Naive thymus-derived CD4-positive, alpha-beta T cell (primary cell): ENCODE measurements around the gene PHF20. TPM values are rescaled to one million over a fixed set of nuclear protein-coding genes. Genes with fewer than 3 reads are reported as not detected.
"Not testable (repeated sequence)": the region's sequence is repeated elsewhere in the genome, so short reads cannot be mapped to it uniquely, and the experiment has no call there.

Experiments used
- ATAC-seq: fragments of 150-1000 bp; cut with Tn5 transposase; 2 replicates; pipeline ENCODE4 v1.10.0; 2021; ENCODE audit warnings: mild to moderate bottlenecking, moderate library complexity
- CTCF ChIA-PET: fragments of 350-600 bp; sonication (Branson Sonifier 250); formaldehyde crosslinking; loops from one replicate; lab custom pipeline; 2021; ENCODE audit warnings: antibody characterized with exemption; lab: Charles Lee
- POLR2A ChIA-PET: fragments of 350-600 bp; sonication (Branson Sonifier 250); formaldehyde crosslinking; loops from one replicate; lab custom pipeline; 2021; ENCODE audit warnings: antibody characterized with exemption, inconsistent platforms; lab: Charles Lee
- DNase-seq, 9 donors: peaks; one replicate each; pipeline versions ENCODE4 v3.0.0 to v3.0.0-alpha.2; 2020 to 2022; ENCODE audit warnings: mixed read lengths in 1 of 9
- H3K27ac ChIP-seq: one replicate; pipeline ENCODE4 v1.7.0; 2013; ENCODE audit warnings: mild to moderate bottlenecking, low read depth, low read length, moderate library complexity
- H3K27me3 ChIP-seq, 2 donors: one replicate each; pipeline ENCODE4 v1.7.0; 2013; ENCODE audit warnings: low read length in 2 of 2, mild to moderate bottlenecking in 2 of 2, moderate library complexity in 2 of 2; ENCODE audit not compliant: control insufficient read depth in 2 of 2, insufficient read depth in 2 of 2
- H3K36me3 ChIP-seq, 3 experiments: 1 replicate in 2 of 3; 2 replicates in 1 of 3; pipeline ENCODE4 v1.7.0; 2013; ENCODE audit warnings: low read length in 3 of 3, mild to moderate bottlenecking in 3 of 3, moderate library complexity in 1 of 3; ENCODE audit not compliant: insufficient read depth in 3 of 3, control insufficient read depth in 2 of 3
- H3K4me1 ChIP-seq, 2 donors: one replicate each; pipeline ENCODE4 v1.7.0; 2013; ENCODE audit warnings: low read length in 2 of 2, mild to moderate bottlenecking in 2 of 2, moderate library complexity in 1 of 2; ENCODE audit not compliant: control insufficient read depth in 2 of 2, insufficient read depth in 2 of 2
- H3K4me3 ChIP-seq: 2 replicates; pipeline ENCODE4 v1.7.0; 2013; ENCODE audit warnings: mild to moderate bottlenecking, low read length
- H3K9me3 ChIP-seq, 3 experiments: 1 replicate in 2 of 3; 2 replicates in 1 of 3; pipeline ENCODE4 v1.7.0; 2013; ENCODE audit warnings: low read length in 3 of 3; ENCODE audit not compliant: control insufficient read depth in 2 of 3
- H3K27ac Mint-ChIP-seq, 9 donors: one replicate each; pipeline ENCODE4 v1.8.0; 2020 to 2022; ENCODE audit warnings: mixed read lengths in 9 of 9, mild to moderate bottlenecking in 8 of 9, moderate library complexity in 5 of 9, inconsistent platforms in 2 of 9
- H3K27me3 Mint-ChIP-seq, 5 donors: one replicate each; pipeline ENCODE4 v1.8.0; 2021 to 2022; ENCODE audit warnings: mixed read lengths in 5 of 5, mild to moderate bottlenecking in 1 of 5
- H3K36me3 Mint-ChIP-seq, 5 donors: one replicate each; pipeline ENCODE4 v1.8.0; 2020 to 2022; ENCODE audit warnings: mixed read lengths in 5 of 5, mild to moderate bottlenecking in 3 of 5, inconsistent platforms in 1 of 5
- H3K4me1 Mint-ChIP-seq, 7 donors: one replicate each; pipeline ENCODE4 v1.8.0; 2020 to 2022; ENCODE audit warnings: mixed read lengths in 7 of 7, mild to moderate bottlenecking in 3 of 7, inconsistent platforms in 1 of 7
- H3K4me3 Mint-ChIP-seq, 10 donors: one replicate each; pipeline ENCODE4 v1.8.0; 2020 to 2022; ENCODE audit warnings: mild to moderate bottlenecking in 10 of 10, mixed read lengths in 10 of 10, moderate library complexity in 6 of 10, inconsistent platforms in 2 of 10
- H3K9me3 Mint-ChIP-seq, 11 donors: one replicate each; pipeline ENCODE4 v1.8.0; 2020 to 2022; ENCODE audit warnings: mixed read lengths in 11 of 11, mild to moderate bottlenecking in 4 of 11, inconsistent platforms in 1 of 11, moderate library complexity in 1 of 11
- intact Hi-C, 2 donors: fragments of 100-400 bp; cut with micrococcal nuclease; formaldehyde crosslinking; loops; one replicate each; pipeline ENCODE4 v1.15.1; 2023
- polyA plus RNA-seq, 2 donors: library from polyadenylated mRNA; unstranded; fragments of 300-500 nt; fragmentation: Illumina TruSeq; gene quantifications; one replicate each; pipeline ENCODE4 v1.2.3, GENCODE V29; 2021
- total RNA-seq, 6 experiments: library from RNA in 5 of 6; stranded (reverse) in 5 of 6; gene quantifications; 1 replicate in 5 of 6; 2 replicates in 1 of 6; pipeline ENCODE4 v1.2.3 and lab custom pipeline; 2021 to 2026

The PHF20 gene
- total and polyA plus RNA-seq, 7 experiments from 2014 or later, result 57.5 to 157 (median 99.9) TPM

DNA sequence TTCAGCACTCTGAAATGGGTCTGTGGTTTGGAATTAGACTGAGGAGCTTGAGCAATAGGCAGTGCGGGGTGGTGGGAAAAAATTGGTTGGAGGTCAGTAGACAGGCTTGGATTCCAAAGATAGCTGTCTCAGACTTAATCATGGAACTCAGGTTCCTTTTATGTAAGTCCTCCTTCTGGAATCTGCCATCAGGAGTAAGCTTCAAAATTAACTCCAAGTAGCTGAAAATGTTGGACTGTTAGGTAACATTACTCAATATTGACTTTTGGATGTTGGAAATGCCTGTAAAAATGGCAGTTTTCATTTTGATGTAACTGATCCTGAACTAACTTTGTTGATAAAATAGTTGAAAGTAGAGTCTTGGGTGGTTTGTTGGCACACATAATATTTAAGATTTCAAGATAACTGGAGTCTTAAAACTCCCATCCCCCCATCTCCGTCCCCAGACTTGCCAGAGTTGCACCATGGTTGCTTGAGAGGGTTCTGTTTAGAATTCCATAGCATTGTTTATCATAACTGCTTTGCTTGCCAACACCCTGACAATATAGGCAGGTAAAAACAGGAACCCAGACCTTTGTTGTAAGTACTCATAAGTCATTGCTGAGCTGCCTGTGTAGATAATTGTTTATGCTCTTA, 83.0 kb downstream of the PHF20 start:
- intact Hi-C loops, result no loop called here
- no peaks in the 10 kb centered on the region for H3K27me3 ChIP-seq
- H3K4me1 Mint-ChIP-seq, result peaks cover 16 to 45% (median 32%) of the 10 kb centered on the region in 7 donors
- ATAC-seq (no peak), DNase-seq (no peak)
- H3K9me3 ChIP-seq, result no peaks in the 10 kb centered on the region
- H3K9me3 Mint-ChIP-seq, result no peaks in the 10 kb centered on the region
- POLR2A ChIA-PET, result interaction anchor here (2.1 kb wide), 1 partner anchor 112 kb away, joined by 7 read pairs; the partner anchor contains the start of gene RBM39
- no peak overlapping the region for H3K4me3 Mint-ChIP-seq
- no peak overlapping the region for H3K27ac ChIP-seq
- H3K36me3 Mint-ChIP-seq, result peaks cover 0 to 34% (median 26%) of the 10 kb centered on the region in 5 donors
- no peaks in the 10 kb centered on the region for H3K4me1 ChIP-seq
- H3K27me3 Mint-ChIP-seq, result no peaks in the 10 kb centered on the region
- peaks cover 0 to 51% (median 3%) of the 10 kb centered on the region in 3 experiments for H3K36me3 ChIP-seq
- no peak overlapping the region for H3K4me3 ChIP-seq
- H3K27ac Mint-ChIP-seq, result peak overlapping the region in 5 of 9 donors; percentile 7 to 61 (median 40)
- CTCF ChIA-PET, result interaction anchor here (0.6 to 1.0 kb wide), 2 partner anchors 112 to 138 kb away, joined by 3 read pairs; no protein-coding TSS in a partner anchor

DNA sequence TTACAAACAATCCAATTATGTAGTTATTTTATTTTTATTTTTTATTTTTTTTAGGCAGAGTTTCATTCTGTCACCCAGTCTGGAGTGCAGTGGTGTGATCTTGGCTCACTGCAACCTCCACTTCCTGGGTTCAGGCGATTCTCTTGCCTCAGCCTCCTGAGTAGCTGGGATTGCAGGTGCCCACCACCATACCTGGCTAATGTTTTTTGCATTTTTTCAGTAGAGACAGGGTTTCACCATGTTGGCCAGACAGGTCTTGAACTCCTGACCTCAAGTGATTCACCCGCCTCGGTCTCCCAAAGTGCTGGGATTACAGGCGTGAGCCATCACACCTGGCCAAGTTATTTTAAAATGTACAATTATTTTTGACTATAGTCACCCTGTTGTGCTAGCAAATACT, 83.8 kb downstream of the PHF20 start:
- Mint-ChIP-seq H3K36me3 (peaks cover 0 to 34% (median 26%) of the 10 kb centered on the region in 5 donors), H3K27ac (peak overlapping the region in 1 of 9 donors; percentile 40), H3K4me1 (peaks cover 15 to 41% (median 28%) of the 10 kb centered on the region in 7 donors)
- H3K4me3 ChIP-seq, ATAC-seq, CTCF ChIA-PET, intact Hi-C loops, H3K27me3 ChIP-seq, H3K4me3 Mint-ChIP-seq, DNase-seq, H3K9me3 ChIP-seq, H3K27me3 Mint-ChIP-seq, H3K4me1 ChIP-seq, H3K27ac ChIP-seq, H3K9me3 Mint-ChIP-seq: not testable (repeated sequence)
- peaks cover 0 to 49% (median 3%) of the 10 kb centered on the region in 3 experiments for H3K36me3 ChIP-seq
- POLR2A ChIA-PET, result interaction anchor here (2.1 kb wide), 1 partner anchor 113 kb away, joined by 7 read pairs; the partner anchor contains the start of gene RBM39

- no peak for ATAC-seq
- peaks cover 0 to 41% (median 3%) of the 10 kb centered on the region in 3 experiments for H3K36me3 ChIP-seq
Measured at GRCh38 chr20:35856866-35857265, 85.1 kb downstream of the PHF20 start.

GRCh38 chr20:35866418-35867202, 94.8 kb downstream of the PHF20 start:
- intact Hi-C loops, result no loop called here
- no peaks in the 10 kb centered on the region for H3K9me3 ChIP-seq
- no peak for DNase-seq
- no peak overlapping the region for H3K27ac ChIP-seq
- H3K27ac Mint-ChIP-seq, result peak overlapping the region in 6 of 9 donors; percentile 5 to 81 (median 62)
- ChIA-PET POLR2A (interaction anchor here (1.1 kb wide), 1 partner anchor 124 kb away, joined by 4 read pairs; the partner anchor contains the start of gene RBM39), CTCF (interaction anchor here (0.6 kb wide), 1 partner anchor 304 kb away, joined by 4 read pairs; no protein-coding TSS in a partner anchor)
- H3K36me3 Mint-ChIP-seq, result peaks cover 5 to 39% (median 11%) of the 10 kb centered on the region in 5 donors
- no peak for ATAC-seq
- H3K4me3 ChIP-seq, result no peak overlapping the region
- no peak overlapping the region for H3K4me3 Mint-ChIP-seq
- H3K27me3 Mint-ChIP-seq, result no peaks in the 10 kb centered on the region
- no peaks in the 10 kb centered on the region for H3K4me1 ChIP-seq
- peaks cover 0 to 39% (median 0%) of the 10 kb centered on the region in 3 experiments for H3K36me3 ChIP-seq
- no peaks in the 10 kb centered on the region for H3K27me3 ChIP-seq
- H3K9me3 Mint-ChIP-seq, result no peaks in the 10 kb centered on the region
- peaks cover 0 to 12% (median 6%) of the 10 kb centered on the region in 7 donors for H3K4me1 Mint-ChIP-seq

More at GRCh38 chr20:35856866-35857265, 85.1 kb downstream of the PHF20 start:
- H3K4me1 ChIP-seq, result no peaks in the 10 kb centered on the region
- DNase-seq, result no peak
- H3K27ac ChIP-seq, result no peak overlapping the region
- CTCF ChIA-PET, result interaction anchor here (0.6 to 0.7 kb wide), 2 partner anchors 305 to 1545 kb away, joined by 4 read pairs; no protein-coding TSS in a partner anchor
- Mint-ChIP-seq H3K4me3 (no peak overlapping the region), H3K27me3 (no peaks in the 10 kb centered on the region), H3K36me3 (peaks cover 0 to 30% (median 22%) of the 10 kb centered on the region in 5 donors), H3K27ac (peak overlapping the region in 5 of 9 donors; percentile 22 to 75 (median 68)), H3K9me3 (no peaks in the 10 kb centered on the region), H3K4me1 (peaks cover 14 to 33% (median 27%) of the 10 kb centered on the region in 7 donors)
- intact Hi-C loops, result no loop called here
- H3K4me3 ChIP-seq, result no peak overlapping the region
- POLR2A ChIA-PET, result interaction anchor here (2.1 kb wide), 1 partner anchor 114 kb away, joined by 7 read pairs; the partner anchor contains the start of gene RBM39
- no peaks in the 10 kb centered on the region for H3K9me3 ChIP-seq
- H3K27me3 ChIP-seq, result no peaks in the 10 kb centered on the region

DNA sequence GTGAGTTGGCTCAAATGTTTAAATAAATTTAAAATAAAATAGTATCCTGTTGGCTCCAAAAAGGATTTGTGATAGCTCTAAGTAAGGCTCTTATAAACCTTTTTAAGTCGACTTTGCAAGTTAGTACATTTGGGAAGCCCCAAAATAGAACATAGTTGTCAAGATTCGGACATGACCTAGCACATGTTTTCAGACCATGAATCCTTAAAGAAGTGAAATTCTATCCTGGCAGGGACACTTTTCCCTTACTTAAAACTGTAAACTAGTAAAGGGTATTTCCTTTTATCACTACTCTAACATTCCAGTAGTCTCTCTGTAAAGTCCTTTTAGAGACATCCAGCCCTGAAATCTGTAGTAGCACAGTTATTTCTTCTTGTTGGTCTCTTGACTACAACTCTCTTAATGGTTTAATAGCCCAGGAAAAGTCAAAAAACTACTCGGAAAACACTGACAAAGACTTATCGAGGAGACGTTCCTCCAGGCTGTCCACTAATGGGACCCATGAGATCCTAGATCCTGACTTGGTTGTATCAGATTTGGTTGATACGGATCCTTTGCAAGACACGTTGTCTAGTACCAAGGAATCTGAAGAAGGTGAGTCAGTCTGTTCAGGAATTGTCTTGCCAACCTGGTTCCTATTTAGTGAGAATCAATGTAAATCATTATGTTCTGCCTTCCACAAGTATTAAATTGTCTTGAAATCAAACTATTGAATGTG, 98.9 kb downstream of the PHF20 start:
- no peaks in the 10 kb centered on the region for H3K9me3 ChIP-seq
- H3K9me3 Mint-ChIP-seq, result no peaks in the 10 kb centered on the region
- H3K27ac ChIP-seq, result no peak overlapping the region
- DNase-seq, result no peak
- H3K36me3 ChIP-seq, result peaks cover 0 to 30% (median 0%) of the 10 kb centered on the region in 3 experiments
- no peak overlapping the region for H3K4me3 Mint-ChIP-seq
- no peaks in the 10 kb centered on the region for H3K4me1 ChIP-seq
- peaks cover 0 to 27% (median 9%) of the 10 kb centered on the region in 5 donors for H3K36me3 Mint-ChIP-seq
- peaks cover 0 to 10% (median 4%) of the 10 kb centered on the region in 7 donors for H3K4me1 Mint-ChIP-seq
- intact Hi-C loops, result no loop called here
- POLR2A ChIA-PET, result interaction anchor here (0.7 kb wide), 2 partner anchors 203 to 1172 kb away, joined by 3 read pairs; no protein-coding TSS in a partner anchor
- ATAC-seq, result no peak
- H3K4me3 ChIP-seq, result no peak overlapping the region
- peak overlapping the region in 2 of 9 donors; percentile 67 to 75 for H3K27ac Mint-ChIP-seq
- no peaks in the 10 kb centered on the region for H3K27me3 Mint-ChIP-seq
- no peaks in the 10 kb centered on the region for H3K27me3 ChIP-seq
- CTCF ChIA-PET, result interaction anchor here (0.7 kb wide), 1 partner anchor 407 kb away, joined by 3 read pairs; no protein-coding TSS in a partner anchor
